Endothelial cell of umbilical vein (primary cell): ENCODE results near the gene STIM1. TPM values are rescaled to one million over a fixed set of nuclear protein-coding genes. Genes with fewer than 3 reads are reported as not detected.

Source experiments
- BruUV-seq: library from RNA; stranded (reverse); fragments of 400-500 nt; replicated peaks from 2 replicates; lab custom pipeline; 2021; lab: Mats Ljungman, UMichigan
- CTCF ChIA-PET: fragments of 300-600, 350-600 bp; sonication (Branson Sonifier 250); formaldehyde crosslinking; loops from one replicate; lab custom pipeline; 2021; ENCODE audit warnings: antibody characterized with exemption, inconsistent platforms; lab: Charles Lee
- POLR2A ChIA-PET: fragments of 300-600, 350-600 bp; sonication (Branson Sonifier 250); formaldehyde crosslinking; loops from one replicate; lab custom pipeline; 2021; ENCODE audit warnings: antibody characterized with exemption, inconsistent platforms; lab: Charles Lee
- DNase-seq: peaks from one replicate; pipeline ENCODE4 v3.0.0-alpha.2; 2011; ENCODE audit warnings: low read depth, low spot score
- FAIRE-seq: peaks from 2 replicates; lab custom pipeline; 2011; peaks lifted over from hg19 to GRCh38; lab: Jason Lieb, UNC
- H2AFZ ChIP-seq: 2 replicates; pipeline ENCODE4 v1.6.0; 2012; ENCODE audit warnings: low read depth, low read length, control low read depth, inconsistent platforms
- H3K27ac ChIP-seq: 2 replicates; pipeline ENCODE4 v1.5.1; 2011; ENCODE audit warnings: low read depth, mild to moderate bottlenecking, control low read depth, low read length, moderate library complexity; ENCODE audit not compliant: insufficient read depth
- H3K27me3 ChIP-seq, 2 experiments: 2 replicates each; pipeline versions ENCODE4 v1.6.0 to v1.6.1; 2011; ENCODE audit warnings: low read length in 2 of 2, mixed read lengths in 1 of 2; ENCODE audit not compliant: control insufficient read depth in 2 of 2, insufficient read depth in 2 of 2
- H3K36me3 ChIP-seq, 2 experiments: 2 replicates in 1 of 2; 3 replicates in 1 of 2; pipeline ENCODE4 v1.5.1; 2011; ENCODE audit warnings: low read length in 2 of 2, mild to moderate bottlenecking in 1 of 2, moderate library complexity in 1 of 2; ENCODE audit not compliant: control insufficient read depth in 2 of 2, insufficient read depth in 2 of 2; ENCODE audit errors: extremely low read depth in 1 of 2
- H3K4me1 ChIP-seq: 3 replicates; pipeline ENCODE4 v1.5.1; 2011; ENCODE audit warnings: mild to moderate bottlenecking, low read length; ENCODE audit not compliant: control insufficient read depth, insufficient read depth; ENCODE audit errors: extremely low read depth
- H3K4me2 ChIP-seq: 2 replicates; pipeline ENCODE4 v1.6.1; 2011; ENCODE audit warnings: low read length, control low read depth, mixed read lengths; ENCODE audit not compliant: insufficient read depth
- H3K4me3 ChIP-seq, 3 experiments: fragments of 200-600 bp in 1 of 3; sonication (generic), shearing (Covaris generic) in 1 of 3; replicated peaks in 1 of 3; 2 replicates each; pipeline ENCODE4 v1.5.1; 2011 to 2016; ENCODE audit warnings: control low read depth in 3 of 3, low read length in 3 of 3, mild to moderate bottlenecking in 2 of 3, inconsistent platforms in 1 of 3, low read depth in 1 of 3, moderate library complexity in 1 of 3; ENCODE audit not compliant: insufficient read depth in 1 of 3
- H3K79me2 ChIP-seq: 2 replicates; pipeline ENCODE4 v1.6.0; 2012; ENCODE audit warnings: low read length, inconsistent platforms; ENCODE audit not compliant: control insufficient read depth, insufficient read depth
- H3K9ac ChIP-seq: replicated peaks from 2 replicates; pipeline ENCODE3; 2011; ENCODE audit warnings: low read length, control low read depth; ENCODE audit not compliant: insufficient read depth; ENCODE audit errors: extremely low read depth
- H3K9me1 ChIP-seq: replicated peaks from 3 replicates; pipeline ENCODE4 v1.6.0; 2011; ENCODE audit warnings: mild to moderate bottlenecking, low read length; ENCODE audit not compliant: control insufficient read depth, insufficient read depth; ENCODE audit errors: extremely low read depth
- H3K9me3 ChIP-seq: replicated peaks from 2 replicates; pipeline ENCODE4 v1.5.1; 2012; ENCODE audit warnings: low read length, inconsistent platforms; ENCODE audit not compliant: control insufficient read depth, insufficient read depth
- H4K20me1 ChIP-seq: replicated peaks from 2 replicates; pipeline ENCODE3; 2011; ENCODE audit warnings: mild to moderate bottlenecking, low read length; ENCODE audit not compliant: control insufficient read depth, insufficient read depth; ENCODE audit errors: extremely low read depth
- EZH2 ChIP-seq: IDR thresholded peaks from 2 replicates; pipeline ENCODE4 v1.6.1; 2012; ENCODE audit warnings: borderline replicate concordance, low read depth, mild to moderate bottlenecking, moderate library complexity, low read length, inconsistent platforms; ENCODE audit not compliant: severe bottlenecking
- FOS ChIP-seq: IDR thresholded peaks from 2 replicates; pipeline ENCODE4 v1.6.1; 2011; ENCODE audit warnings: mild to moderate bottlenecking, low read length, moderate library complexity, borderline replicate concordance; ENCODE audit not compliant: insufficient read depth
- GATA2 ChIP-seq: IDR thresholded peaks from 2 replicates; pipeline ENCODE4 v1.7.0; 2011; ENCODE audit warnings: low read depth, mild to moderate bottlenecking, moderate library complexity, mixed read lengths, low read length; ENCODE audit not compliant: insufficient read length, insufficient read depth
- JUN ChIP-seq: IDR thresholded peaks from 2 replicates; pipeline ENCODE4 v1.6.1; 2011; ENCODE audit warnings: borderline replicate concordance, low read depth; ENCODE audit not compliant: insufficient read length, insufficient read depth
- MYC ChIP-seq: IDR thresholded peaks from one replicate; pipeline ENCODE4 v1.6.1; 2011; ENCODE audit warnings: mild to moderate bottlenecking, low read depth, low read length
- POLR2A ChIP-seq: IDR thresholded peaks from 2 replicates; pipeline ENCODE4 v1.6.1; 2012; ENCODE audit warnings: low read depth, mild to moderate bottlenecking, control low read depth, low read length
- POLR2AphosphoS5 ChIP-seq: IDR thresholded peaks from 2 replicates; pipeline ENCODE4 v1.6.1; 2012; ENCODE audit warnings: low read depth, mild to moderate bottlenecking, control low read depth, low read length, moderate library complexity; ENCODE audit not compliant: insufficient read depth
- dilution Hi-C: fragments of 300-500 bp; cut with MboI; formaldehyde crosslinking; loops from one replicate; pipeline ENCODE4 v1.15.0; 2019; ENCODE audit warnings: low sequenced_read_pairs; ENCODE audit not compliant: extremely low pct_ligation_motif_present
- intact Hi-C: fragments of 100-400 bp; cut with micrococcal nuclease; formaldehyde crosslinking; loops from one replicate; pipeline ENCODE4 v1.10.0; 2022
- polyA plus RNA-seq, 4 experiments: library from polyadenylated mRNA; depleted of rRNA in 3 of 4; stranded (reverse) in 3 of 4; unstranded in 1 of 4; fragments of >200 nt; gene quantifications; 2 replicates each; pipeline versions ENCODE4 v1.2.1 to v1.2.3, GENCODE V29; 2011 to 2012; ENCODE audit warnings: missing spikeins in 1 of 4
- total RNA-seq: library from RNA; stranded (reverse); gene quantifications from 2 replicates; pipeline ENCODE4 v1.2.3, GENCODE V29; 2021
- TF ChIP-seq, protein P1 (sequence below), 2 donors: IDR thresholded peaks; 1 replicate in 1 of 2; 2 replicates in 1 of 2; pipeline ENCODE4 v1.5.1; 2011; ENCODE audit warnings: low read length in 2 of 2, mild to moderate bottlenecking in 2 of 2, moderate library complexity in 2 of 2, control low read depth in 1 of 2, inconsistent platforms in 1 of 2, low read depth in 1 of 2; ENCODE audit not compliant: insufficient read depth in 1 of 2; ENCODE audit errors: extremely low read depth in 1 of 2
- TF ChIP-seq, protein P2 (sequence below): IDR thresholded peaks from 2 replicates; pipeline ENCODE4 v1.6.1; 2011; ENCODE audit not compliant: insufficient read depth, insufficient read length

The STIM1 gene
- total and polyA plus RNA-seq, 2 donors (not counting 3 experiments of a cell fraction or from before 2014, with no cell fraction given): 32.7 to 33.4 TPM

DNA sequence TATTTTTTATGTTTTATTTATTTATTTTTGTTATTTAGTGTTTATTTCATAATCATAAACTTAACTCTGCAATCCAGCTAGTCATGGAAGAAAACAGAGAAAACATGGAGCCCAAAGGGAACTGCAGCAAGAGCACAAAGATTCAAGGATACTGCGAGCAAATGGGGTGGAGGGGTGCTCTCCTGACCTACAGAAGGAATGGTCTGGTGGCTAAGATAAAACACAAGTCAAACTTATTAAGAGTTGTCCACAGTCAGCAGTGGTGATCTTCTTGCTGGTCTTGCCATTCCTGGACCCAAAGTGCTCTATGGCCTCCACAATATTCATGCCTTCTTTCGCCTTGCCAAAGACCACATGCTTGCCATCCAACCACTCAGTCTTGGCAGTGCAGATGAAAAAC lies 36.7 kb downstream of the STIM1 start:
- ChIA-PET POLR2A (no interaction called here), CTCF (no interaction called here)
- no peaks in the 10 kb centered on the region for H4K20me1 ChIP-seq
- no peak overlapping the region for H3K9ac ChIP-seq
- H2AFZ ChIP-seq: no peak overlapping the region
- H3K27me3 ChIP-seq: no peaks in the 10 kb centered on the region
- H3K79me2 ChIP-seq: no peaks in the 10 kb centered on the region
- FAIRE-seq: no peak
- dilution Hi-C loops: no loop called here
- H3K9me1 ChIP-seq: no peaks in the 10 kb centered on the region
- H3K4me3 ChIP-seq: no peak overlapping the region
- no TSS peak for BruUV-seq
- no peaks in the 10 kb centered on the region for H3K9me3 ChIP-seq
- intact Hi-C loops: no loop called here
- H3K4me2 ChIP-seq: no peak overlapping the region
- TF ChIP-seq, protein P1, sequence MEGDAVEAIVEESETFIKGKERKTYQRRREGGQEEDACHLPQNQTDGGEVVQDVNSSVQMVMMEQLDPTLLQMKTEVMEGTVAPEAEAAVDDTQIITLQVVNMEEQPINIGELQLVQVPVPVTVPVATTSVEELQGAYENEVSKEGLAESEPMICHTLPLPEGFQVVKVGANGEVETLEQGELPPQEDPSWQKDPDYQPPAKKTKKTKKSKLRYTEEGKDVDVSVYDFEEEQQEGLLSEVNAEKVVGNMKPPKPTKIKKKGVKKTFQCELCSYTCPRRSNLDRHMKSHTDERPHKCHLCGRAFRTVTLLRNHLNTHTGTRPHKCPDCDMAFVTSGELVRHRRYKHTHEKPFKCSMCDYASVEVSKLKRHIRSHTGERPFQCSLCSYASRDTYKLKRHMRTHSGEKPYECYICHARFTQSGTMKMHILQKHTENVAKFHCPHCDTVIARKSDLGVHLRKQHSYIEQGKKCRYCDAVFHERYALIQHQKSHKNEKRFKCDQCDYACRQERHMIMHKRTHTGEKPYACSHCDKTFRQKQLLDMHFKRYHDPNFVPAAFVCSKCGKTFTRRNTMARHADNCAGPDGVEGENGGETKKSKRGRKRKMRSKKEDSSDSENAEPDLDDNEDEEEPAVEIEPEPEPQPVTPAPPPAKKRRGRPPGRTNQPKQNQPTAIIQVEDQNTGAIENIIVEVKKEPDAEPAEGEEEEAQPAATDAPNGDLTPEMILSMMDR (IDR thresholded peaks at IDR 0.05; ENCODE audit: extremely low read depth in 1 of 2, insufficient read depth in 1 of 2, low read depth in 1 of 2, low read length in 2 of 2): no peak
- no peak for TF ChIP-seq MYC
- H3K36me3 ChIP-seq: no peaks in the 10 kb centered on the region
- peaks cover 5% of the 10 kb centered on the region for H3K4me1 ChIP-seq
- DNase-seq: no peak
- H3K27ac ChIP-seq: no peak overlapping the region

- Histone ChIP-seq H3K79me2 (no peaks in the 10 kb centered on the region), H3K9me1 (no peaks in the 10 kb centered on the region), H3K4me3 (no peak overlapping the region), H2AFZ (no peak overlapping the region), H3K27ac (no peak overlapping the region), H3K9ac (no peak overlapping the region), H4K20me1 (no peaks in the 10 kb centered on the region), H3K27me3 (no peaks in the 10 kb centered on the region), H3K36me3 (no peaks in the 10 kb centered on the region), H3K4me2 (no peak overlapping the region), H3K4me1 (peaks cover 5% of the 10 kb centered on the region), H3K9me3 (no peaks in the 10 kb centered on the region)
- ChIA-PET CTCF (interaction anchor here (1.2 to 3.0 kb wide), 2 partner anchors 38 to 44 kb away, joined by 3 to 12 read pairs; partner anchors contain the start of gene STIM1), POLR2A (no interaction called here)
- BruUV-seq: no TSS peak
- intact Hi-C loops: no loop called here
- dilution Hi-C loops: no loop called here
- TF ChIP-seq FOS (no peak), EZH2 (no peak), GATA2 (no peak), POLR2A (no peak), POLR2AphosphoS5 (no peak), JUN (no peak), MYC (no peak)
- TF ChIP-seq, protein P2, sequence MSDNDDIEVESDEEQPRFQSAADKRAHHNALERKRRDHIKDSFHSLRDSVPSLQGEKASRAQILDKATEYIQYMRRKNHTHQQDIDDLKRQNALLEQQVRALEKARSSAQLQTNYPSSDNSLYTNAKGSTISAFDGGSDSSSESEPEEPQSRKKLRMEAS: no peak
- TF ChIP-seq, protein P1 (IDR thresholded peaks at IDR 0.05; ENCODE audit: extremely low read depth in 1 of 2, insufficient read depth in 1 of 2, low read depth in 1 of 2, low read length in 2 of 2): no peak
- no peak for FAIRE-seq
- DNase-seq: no peak
Observed at GRCh38 chr11:3893311-3893710, 37.8 kb downstream of the STIM1 start.
